GM21786 (cell line): ENCODE data around the gene ARV1.
"Not testable (repeated sequence)": the region's sequence is repeated elsewhere in the genome, so short reads cannot be mapped to it uniquely, and the experiment has no call there.

Experiments used
- ATAC-seq: cut with Tn5 transposase; IDR thresholded peaks from one replicate; pipeline ENCODE4 v1.9.1; 2021; ENCODE audit not compliant: unreplicated experiment

Gene ARV1

DNA sequence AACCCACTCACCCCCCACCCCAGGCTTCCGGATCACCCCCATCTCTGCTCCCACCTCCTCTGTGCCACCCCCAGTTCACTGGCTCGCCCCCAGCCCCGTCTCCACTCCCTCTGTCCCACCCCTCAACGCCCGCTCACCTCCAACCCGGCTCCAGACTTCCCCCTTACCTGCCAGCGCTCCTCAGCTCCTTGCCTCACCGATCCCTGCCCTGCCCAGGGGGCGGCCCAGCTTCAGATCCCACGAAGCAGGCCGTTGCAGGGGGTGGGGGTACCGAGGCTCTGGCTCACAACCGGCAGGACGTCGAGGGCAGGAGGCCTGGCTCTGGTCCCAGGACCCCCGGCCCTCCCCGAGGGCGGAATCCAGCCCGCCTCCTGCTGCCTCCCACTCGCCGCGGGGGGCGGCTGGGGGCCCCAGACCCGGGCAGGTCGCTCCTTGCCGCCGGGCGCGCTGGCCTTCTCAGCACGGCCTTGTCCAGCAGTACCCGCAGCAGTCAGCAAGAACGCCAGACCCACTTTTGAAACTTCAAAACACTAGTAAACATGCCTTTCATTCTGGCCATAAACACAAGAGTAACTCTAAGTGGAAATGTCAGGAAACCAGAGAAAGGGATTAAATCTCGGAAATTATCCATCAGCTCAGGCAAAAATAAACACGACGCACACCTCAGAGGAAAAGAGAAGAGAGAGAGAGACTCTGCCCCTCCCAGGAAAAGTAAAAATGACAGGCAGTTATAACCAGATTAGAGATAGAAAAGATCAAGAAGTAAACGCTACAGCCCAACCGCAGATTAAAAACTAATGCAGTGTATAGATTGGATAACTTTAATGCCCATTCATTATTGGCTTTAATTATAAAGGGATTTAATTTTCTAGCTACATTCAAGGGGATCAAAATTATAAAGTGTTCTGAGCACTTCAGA is 62.2 kb downstream of the ARV1 start:
- ATAC-seq: no peak

GRCh38 chr1:231041719-231042261 is 62.9 kb downstream of the ARV1 start:
- no peak for ATAC-seq

GRCh38 chr1:231044588-231044987 is 65.7 kb downstream of the ARV1 start:
- no peak for ATAC-seq

- no peak for ATAC-seq
Observed at GRCh38 chr1:231045286-231045685, 66.4 kb downstream of the ARV1 start.

- not testable (repeated sequence) for ATAC-seq
Observed at GRCh38 chr1:231045921-231046729, 67.2 kb downstream of the ARV1 start.

GRCh38 chr1:231046730-231047395 is 68.0 kb downstream of the ARV1 start:
- ATAC-seq: no peak

- ATAC-seq: not testable (repeated sequence)
Observed at GRCh38 chr1:231047529-231047928, 68.6 kb downstream of the ARV1 start.

- not testable (repeated sequence) for ATAC-seq
Observed at GRCh38 chr1:231048419-231048818, 69.5 kb downstream of the ARV1 start.

DNA sequence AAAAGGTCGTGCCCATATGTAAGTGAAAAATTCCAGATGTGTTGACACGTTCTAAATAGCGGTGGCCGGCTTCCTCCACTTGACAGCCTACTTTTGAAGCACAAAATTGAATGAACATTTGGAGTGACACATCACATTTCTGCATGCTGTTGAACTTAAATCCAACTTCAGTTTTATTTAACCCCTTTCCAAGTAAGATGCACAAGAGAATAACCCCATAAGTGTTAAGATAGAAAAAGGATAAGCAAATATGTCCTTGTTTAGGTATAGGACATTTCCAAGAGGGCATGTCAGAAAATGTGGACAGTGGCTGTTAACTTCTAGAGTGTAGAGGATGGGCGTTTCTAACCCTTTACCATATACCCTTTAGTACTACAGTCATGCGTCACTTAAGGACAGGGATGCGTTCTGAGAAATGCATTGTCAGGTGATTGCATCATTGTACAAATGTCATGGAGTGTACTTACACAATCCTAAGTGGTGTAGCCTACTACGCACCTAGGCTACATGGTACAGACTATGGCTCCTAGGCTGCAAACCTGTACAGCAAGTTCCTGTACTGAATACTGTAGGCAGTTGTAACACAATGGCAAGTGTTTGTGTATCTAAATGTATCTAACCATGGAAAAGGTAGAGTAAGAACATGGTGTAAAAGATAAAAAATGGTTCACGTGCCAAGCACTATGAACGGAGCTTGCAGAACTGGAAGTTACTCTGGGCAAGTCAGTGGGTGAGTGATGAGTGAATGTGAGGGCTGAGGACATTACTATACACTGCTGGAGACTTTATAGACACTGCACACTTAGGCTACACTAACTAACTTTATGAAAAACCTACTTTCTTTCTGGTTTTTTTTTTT is 70.5 kb downstream of the ARV1 start:
- ATAC-seq: no peak
